HCT116 (cell line): ENCODE results near the gene SEMA4F. TPM values are rescaled to one million over a fixed set of nuclear protein-coding genes. Genes with fewer than 3 reads are reported as not detected.

Experiments used
- ATAC-seq: fragments of 200-7000 bp; cut with Tn5 transposase; 2 replicates; pipeline ENCODE4 v1.9.1; 2020; ENCODE audit warnings: mild to moderate bottlenecking, moderate library complexity
- BruUV-seq: library from RNA; stranded (reverse); fragments of 400-500 nt; replicated peaks from 2 replicates; lab custom pipeline; 2021; lab: Mats Ljungman, UMichigan
- CTCF ChIA-PET: fragments of 300-600 bp; sonication (Branson Sonifier 250); formaldehyde crosslinking; loops from one replicate; lab custom pipeline; 2021; ENCODE audit warnings: antibody characterized with exemption; lab: Charles Lee
- POLR2A ChIA-PET: fragments of 300-600, 350-600 bp; sonication (Branson Sonifier 250); formaldehyde crosslinking; loops from one replicate; lab custom pipeline; 2021; ENCODE audit warnings: antibody characterized with exemption; lab: Charles Lee
- RAD21 ChIA-PET, 2 experiments: fragments of 300-600 bp; sonication (Branson Sonifier 250); formaldehyde crosslinking; loops; one replicate each; lab custom pipeline; 2023; ENCODE audit warnings: low total read pairs in 2 of 2; ENCODE audit not compliant: uncharacterized antibody in 2 of 2, unreplicated experiment in 2 of 2, low non-redundant PET in 1 of 2; lab: Charles Lee
- DNase-seq: peaks from one replicate; pipeline ENCODE4 v3.0.0-alpha.2; 2010; ENCODE audit warnings: low read depth, low spot score
- H2AFZ ChIP-seq: fragments of 200-600 bp; shearing (Covaris generic), sonication (generic); 2 replicates; pipeline ENCODE4 v1.6.1; 2017; ENCODE audit warnings: low read depth, mixed run types, mixed read lengths, antibody characterized with exemption, low read length; ENCODE audit not compliant: poor library complexity, severe bottlenecking
- H3K27ac ChIP-seq: 2 replicates; pipeline ENCODE4 v1.5.1; 2012; ENCODE audit warnings: low read depth, low read length
- H3K27me3 ChIP-seq: fragments of 200-600 bp; sonication (generic); 2 replicates; pipeline ENCODE4 v1.6.1; 2016; ENCODE audit warnings: mixed run types, low read length, mixed read lengths; ENCODE audit not compliant: insufficient read depth
- H3K36me3 ChIP-seq, 2 experiments: fragments of 200-500 bp in 1 of 2; fragments of 200-600 bp in 1 of 2; sonication (Bioruptor generic) in 1 of 2; sonication (generic) in 1 of 2; 2 replicates each; pipeline versions ENCODE4 v1.5.1 to v1.6.1; 2014 to 2016; ENCODE audit warnings: low read length in 2 of 2, inconsistent platforms in 1 of 2, mixed read lengths in 1 of 2, mixed run types in 1 of 2; ENCODE audit not compliant: insufficient read depth in 2 of 2, control insufficient read depth in 1 of 2
- H3K4me1 ChIP-seq, 2 experiments: fragments of 200-600 bp in 1 of 2; sonication (generic) in 1 of 2; 2 replicates each; pipeline versions ENCODE4 v1.5.1 to v1.6.1; 2012 to 2017; ENCODE audit warnings: low read length in 2 of 2, inconsistent platforms in 1 of 2, mild to moderate bottlenecking in 1 of 2, mixed read lengths in 1 of 2, mixed run types in 1 of 2, moderate library complexity in 1 of 2; ENCODE audit not compliant: insufficient read depth in 2 of 2, control insufficient read depth in 1 of 2
- H3K4me2 ChIP-seq: fragments of 200-600 bp; sonication (generic); 2 replicates; pipeline ENCODE4 v1.6.1; 2017; ENCODE audit warnings: mixed run types, low read length, mixed read lengths
- H3K4me3 ChIP-seq, 2 experiments: fragments of 200-600 bp in 1 of 2; sonication (generic) in 1 of 2; replicated peaks in 1 of 2; 2 replicates each; pipeline ENCODE4 v1.5.1; 2011 to 2016; ENCODE audit warnings: low read length in 2 of 2, control low read depth in 1 of 2, low read depth in 1 of 2, mild to moderate bottlenecking in 1 of 2, mixed read lengths in 1 of 2, mixed run types in 1 of 2
- H3K79me2 ChIP-seq: fragments of 200-600 bp; sonication (generic); 2 replicates; pipeline ENCODE4 v1.6.1; 2017; ENCODE audit warnings: mild to moderate bottlenecking, mixed run types, low read length, moderate library complexity, mixed read lengths; ENCODE audit not compliant: insufficient read depth
- H3K9ac ChIP-seq: fragments of 200-600 bp; sonication (generic); 2 replicates; pipeline ENCODE4 v1.6.1; 2016; ENCODE audit warnings: low read length, mixed read lengths
- H3K9me2 ChIP-seq: fragments of 200-600 bp; sonication (generic), shearing (Covaris generic); 2 replicates; pipeline ENCODE4 v1.6.1; 2017; ENCODE audit warnings: mixed run types, mild to moderate bottlenecking, moderate library complexity; ENCODE audit not compliant: insufficient read depth
- H3K9me3 ChIP-seq, 2 experiments: fragments of 200-500 bp in 1 of 2; fragments of 200-600 bp in 1 of 2; sonication (Bioruptor generic) in 1 of 2; sonication (generic) in 1 of 2; 2 replicates each; pipeline ENCODE4 v1.6.1; 2014 to 2017; ENCODE audit warnings: low read length in 2 of 2, mixed read lengths in 2 of 2, inconsistent platforms in 1 of 2, low read depth in 1 of 2, mild to moderate bottlenecking in 1 of 2, mixed run types in 1 of 2, moderate library complexity in 1 of 2; ENCODE audit not compliant: control insufficient read depth in 1 of 2, insufficient read depth in 1 of 2
- H4K20me1 ChIP-seq: fragments of 200-600 bp; sonication (generic), shearing (Covaris generic); 2 replicates; pipeline ENCODE4 v1.6.1; 2017; ENCODE audit warnings: mixed run types, mild to moderate bottlenecking, moderate library complexity; ENCODE audit not compliant: insufficient read depth
- CBX3 ChIP-seq: IDR thresholded peaks from 2 replicates; pipeline ENCODE4 v1.6.1; 2012; ENCODE audit warnings: low read depth
- CEBPB ChIP-seq: IDR thresholded peaks from 2 replicates; pipeline ENCODE4 v1.6.1; 2012; ENCODE audit warnings: low read depth
- ELF1 ChIP-seq: IDR thresholded peaks from 2 replicates; pipeline ENCODE4 v1.6.1; 2012; ENCODE audit warnings: low read depth, borderline replicate concordance
- EZH2 ChIP-seq: fragments of 200-600 bp; sonication (generic); IDR thresholded peaks from 2 replicates; pipeline ENCODE4 v1.6.1; 2017; ENCODE audit warnings: antibody characterized with exemption, mixed run types
- EZH2phosphoT487 ChIP-seq: fragments of 200-600 bp; IDR thresholded peaks from 2 replicates; pipeline ENCODE4 v1.6.1; 2018; ENCODE audit warnings: antibody characterized with exemption, borderline replicate concordance
- FOSL1 ChIP-seq: IDR thresholded peaks from 2 replicates; pipeline ENCODE4 v1.6.1; 2012; ENCODE audit warnings: low read depth
- POLR2AphosphoS5 ChIP-seq: IDR thresholded peaks from 2 replicates; pipeline ENCODE4 v1.6.1; 2011; ENCODE audit warnings: mild to moderate bottlenecking, low read depth, low read length, moderate library complexity
- RAD21 ChIP-seq: IDR thresholded peaks from 2 replicates; pipeline ENCODE4 v1.6.1; 2012; ENCODE audit warnings: low read depth, mild to moderate bottlenecking
- SP1 ChIP-seq: IDR thresholded peaks from 2 replicates; pipeline ENCODE4 v1.6.1; 2012; ENCODE audit warnings: low read depth
- TCF7L2 ChIP-seq: IDR thresholded peaks from 2 replicates; pipeline ENCODE4 v1.7.0; 2011; ENCODE audit warnings: borderline replicate concordance, inconsistent platforms; ENCODE audit not compliant: insufficient read depth, insufficient read length; ENCODE audit errors: extremely low read depth
- YY1 ChIP-seq: IDR thresholded peaks from 2 replicates; pipeline ENCODE4 v1.6.1; 2011; ENCODE audit warnings: low read length, low read depth, moderate library complexity, mild to moderate bottlenecking; ENCODE audit not compliant: insufficient replicate concordance; ENCODE audit errors: extremely low read depth
- ZBTB33 ChIP-seq: IDR thresholded peaks from 2 replicates; pipeline ENCODE4 v1.6.1; 2011; ENCODE audit warnings: mild to moderate bottlenecking, low read length, moderate library complexity; ENCODE audit not compliant: insufficient replicate concordance; ENCODE audit errors: extremely low read depth
- ZFX ChIP-seq: fragments of 450-650 bp; IDR thresholded peaks from 2 replicates; pipeline ENCODE4 v1.6.1; 2017
- ZNF274 ChIP-seq: fragments of 200-500 bp; sonication (Bioruptor generic); IDR thresholded peaks from 2 replicates; pipeline ENCODE4 v1.6.1; 2014; ENCODE audit warnings: mild to moderate bottlenecking, low read depth, low read length, inconsistent platforms
- intact Hi-C: fragments of 100-400 bp; cut with micrococcal nuclease; formaldehyde crosslinking; loops from 2 replicates; pipeline ENCODE4 v1.10.0; 2022
- total RNA-seq: library from RNA; stranded (reverse); gene quantifications from one replicate; pipeline ENCODE4 v1.2.1, GENCODE V29; 2021; ENCODE audit not compliant: unreplicated experiment
- TF ChIP-seq, protein P1 (sequence below): IDR thresholded peaks from 2 replicates; pipeline ENCODE4 v1.6.1; 2012
- TF ChIP-seq, protein P2 (sequence below): IDR thresholded peaks from 2 replicates; pipeline ENCODE4 v1.6.1; 2012; ENCODE audit warnings: low read depth

The SEMA4F gene
- total RNA-seq, 1 experiment from 2014 or later = 12.3 TPM

DNA sequence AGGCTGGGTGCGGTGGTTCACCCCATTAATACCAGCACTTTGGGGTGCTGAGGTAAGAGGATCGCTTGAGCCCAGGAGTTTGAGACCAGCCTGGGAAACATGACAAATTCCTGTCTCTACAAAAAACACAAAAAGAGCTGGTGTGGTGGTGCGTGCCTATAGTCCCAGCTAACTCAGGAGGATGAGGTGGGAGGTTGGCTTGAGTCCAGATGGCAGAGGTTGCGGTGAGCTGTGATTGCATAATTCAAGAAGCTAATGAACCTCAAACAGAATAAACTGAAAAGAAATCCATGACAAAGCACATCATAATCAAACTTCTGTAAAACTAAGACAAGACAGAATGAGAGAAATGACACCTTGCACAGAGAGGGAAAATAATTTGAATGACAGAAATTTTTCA is 54.8 kb downstream of the SEMA4F start:
- Histone ChIP-seq H3K9me3 (no peaks in the 10 kb centered on the region), H3K4me2 (no peak overlapping the region), H4K20me1 (no peaks in the 10 kb centered on the region), H3K9ac (no peak overlapping the region), H3K27ac (no peak overlapping the region), H3K4me3 (no peak overlapping the region), H3K9me2 (no peaks in the 10 kb centered on the region), H2AFZ (no peak overlapping the region), H3K27me3 (no peaks in the 10 kb centered on the region), H3K4me1 (no peaks in the 10 kb centered on the region), H3K79me2 (no peaks in the 10 kb centered on the region), H3K36me3 (no peaks in the 10 kb centered on the region)
- no TSS peak for BruUV-seq
- ChIA-PET POLR2A (no interaction called here), CTCF (no interaction called here), RAD21 (no interaction called here)
- ATAC-seq (no peak), DNase-seq (no peak)
- intact Hi-C loops = no loop called here
- TF ChIP-seq, protein P1, sequence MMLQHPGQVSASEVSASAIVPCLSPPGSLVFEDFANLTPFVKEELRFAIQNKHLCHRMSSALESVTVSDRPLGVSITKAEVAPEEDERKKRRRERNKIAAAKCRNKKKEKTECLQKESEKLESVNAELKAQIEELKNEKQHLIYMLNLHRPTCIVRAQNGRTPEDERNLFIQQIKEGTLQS = no peak
- no peak for TF ChIP-seq FOSL1
- no peak for TF ChIP-seq RAD21
- no peak for TF ChIP-seq ZNF274
- no peak for TF ChIP-seq SP1
- TF ChIP-seq CBX3 = no peak
- no peak for TF ChIP-seq ELF1
- no peak for TF ChIP-seq EZH2phosphoT487
- TF ChIP-seq CEBPB = no peak
- TF ChIP-seq ZBTB33 = no peak
- TF ChIP-seq EZH2 = no peak
- no peak for TF ChIP-seq POLR2AphosphoS5
- TF ChIP-seq, protein P2, sequence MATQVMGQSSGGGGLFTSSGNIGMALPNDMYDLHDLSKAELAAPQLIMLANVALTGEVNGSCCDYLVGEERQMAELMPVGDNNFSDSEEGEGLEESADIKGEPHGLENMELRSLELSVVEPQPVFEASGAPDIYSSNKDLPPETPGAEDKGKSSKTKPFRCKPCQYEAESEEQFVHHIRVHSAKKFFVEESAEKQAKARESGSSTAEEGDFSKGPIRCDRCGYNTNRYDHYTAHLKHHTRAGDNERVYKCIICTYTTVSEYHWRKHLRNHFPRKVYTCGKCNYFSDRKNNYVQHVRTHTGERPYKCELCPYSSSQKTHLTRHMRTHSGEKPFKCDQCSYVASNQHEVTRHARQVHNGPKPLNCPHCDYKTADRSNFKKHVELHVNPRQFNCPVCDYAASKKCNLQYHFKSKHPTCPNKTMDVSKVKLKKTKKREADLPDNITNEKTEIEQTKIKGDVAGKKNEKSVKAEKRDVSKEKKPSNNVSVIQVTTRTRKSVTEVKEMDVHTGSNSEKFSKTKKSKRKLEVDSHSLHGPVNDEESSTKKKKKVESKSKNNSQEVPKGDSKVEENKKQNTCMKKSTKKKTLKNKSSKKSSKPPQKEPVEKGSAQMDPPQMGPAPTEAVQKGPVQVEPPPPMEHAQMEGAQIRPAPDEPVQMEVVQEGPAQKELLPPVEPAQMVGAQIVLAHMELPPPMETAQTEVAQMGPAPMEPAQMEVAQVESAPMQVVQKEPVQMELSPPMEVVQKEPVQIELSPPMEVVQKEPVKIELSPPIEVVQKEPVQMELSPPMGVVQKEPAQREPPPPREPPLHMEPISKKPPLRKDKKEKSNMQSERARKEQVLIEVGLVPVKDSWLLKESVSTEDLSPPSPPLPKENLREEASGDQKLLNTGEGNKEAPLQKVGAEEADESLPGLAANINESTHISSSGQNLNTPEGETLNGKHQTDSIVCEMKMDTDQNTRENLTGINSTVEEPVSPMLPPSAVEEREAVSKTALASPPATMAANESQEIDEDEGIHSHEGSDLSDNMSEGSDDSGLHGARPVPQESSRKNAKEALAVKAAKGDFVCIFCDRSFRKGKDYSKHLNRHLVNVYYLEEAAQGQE = no peak
- no peak for TF ChIP-seq ZFX
- TF ChIP-seq TCF7L2 = no peak
- TF ChIP-seq YY1 = no peak
